GM21360 (cell line): Measurements from ENCODE around the gene FRS2.

Experiments used
- ATAC-seq: cut with Tn5 transposase; IDR thresholded peaks from one replicate; pipeline ENCODE4 v1.9.1; 2021; ENCODE audit warnings: mild to moderate bottlenecking, moderate library complexity; ENCODE audit not compliant: unreplicated experiment

FRS2 gene

GRCh38 chr12:69464428-69464827, 5.8 kb upstream of the FRS2 start:
- ATAC-seq: no peak

GRCh38 chr12:69466867-69467266, 3.3 kb upstream of the FRS2 start:
- no peak for ATAC-seq

- no peak for ATAC-seq
Measured at GRCh38 chr12:69467366-69467765, 2.8 kb upstream of the FRS2 start.

GRCh38 chr12:69468237-69469026, 1.8 kb upstream of the FRS2 start:
- ATAC-seq: no peak

- ATAC-seq: no peak
Measured at GRCh38 chr12:69469854-69470188, 367 bp upstream of the FRS2 start.

- no peak for ATAC-seq
Measured at GRCh38 chr12:69471076-69471430, 865 bp downstream of the FRS2 start.

- no peak for ATAC-seq
Measured at GRCh38 chr12:69471667-69472385, 1.6 kb downstream of the FRS2 start.

- ATAC-seq: no peak
Measured at GRCh38 chr12:69473262-69473661, 3.1 kb downstream of the FRS2 start.

GRCh38 chr12:69474456-69474855, 4.3 kb downstream of the FRS2 start:
- no peak for ATAC-seq

GRCh38 chr12:69475237-69475975, 5.2 kb downstream of the FRS2 start:
- ATAC-seq: no peak

GRCh38 chr12:69476276-69477017, 6.3 kb downstream of the FRS2 start:
- no peak for ATAC-seq

- no peak for ATAC-seq
Measured at GRCh38 chr12:69479675-69480074, 9.5 kb downstream of the FRS2 start.

- no peak for ATAC-seq
Measured at GRCh38 chr12:69480698-69481097, 10.5 kb downstream of the FRS2 start.

- no peak for ATAC-seq
Measured at GRCh38 chr12:69481133-69481532, 10.9 kb downstream of the FRS2 start.

- no peak for ATAC-seq
Measured at GRCh38 chr12:69483700-69484099, 13.5 kb downstream of the FRS2 start.

GRCh38 chr12:69484428-69484827, 14.2 kb downstream of the FRS2 start:
- ATAC-seq: no peak

- ATAC-seq: no peak
Measured at GRCh38 chr12:69490920-69491643, 20.9 kb downstream of the FRS2 start.

GRCh38 chr12:69492739-69493138, 22.6 kb downstream of the FRS2 start:
- no peak for ATAC-seq

GRCh38 chr12:69495071-69495470, 24.9 kb downstream of the FRS2 start:
- ATAC-seq: no peak

GRCh38 chr12:69497308-69498026, 27.3 kb downstream of the FRS2 start:
- peak; percentile 90 for ATAC-seq
